HCT116 (cell line): ENCODE measurements around the gene THSD7A. TPM values are rescaled to one million over a fixed set of nuclear protein-coding genes. Genes with fewer than 3 reads are reported as not detected.

Experiments
- ATAC-seq: fragments of 200-7000 bp; cut with Tn5 transposase; 2 replicates; pipeline ENCODE4 v1.9.1; 2020; ENCODE audit warnings: mild to moderate bottlenecking, moderate library complexity
- BruUV-seq: library from RNA; stranded (reverse); fragments of 400-500 nt; replicated peaks from 2 replicates; lab custom pipeline; 2021; lab: Mats Ljungman, UMichigan
- CTCF ChIA-PET: fragments of 300-600 bp; sonication (Branson Sonifier 250); formaldehyde crosslinking; loops from one replicate; lab custom pipeline; 2021; ENCODE audit warnings: antibody characterized with exemption; lab: Charles Lee
- POLR2A ChIA-PET: fragments of 300-600, 350-600 bp; sonication (Branson Sonifier 250); formaldehyde crosslinking; loops from one replicate; lab custom pipeline; 2021; ENCODE audit warnings: antibody characterized with exemption; lab: Charles Lee
- RAD21 ChIA-PET, 2 experiments: fragments of 300-600 bp; sonication (Branson Sonifier 250); formaldehyde crosslinking; loops; one replicate each; lab custom pipeline; 2023; ENCODE audit warnings: low total read pairs in 2 of 2; ENCODE audit not compliant: uncharacterized antibody in 2 of 2, unreplicated experiment in 2 of 2, low non-redundant PET in 1 of 2; lab: Charles Lee
- DNase-seq: peaks from one replicate; pipeline ENCODE4 v3.0.0-alpha.2; 2010; ENCODE audit warnings: low read depth, low spot score
- H2AFZ ChIP-seq: fragments of 200-600 bp; shearing (Covaris generic), sonication (generic); 2 replicates; pipeline ENCODE4 v1.6.1; 2017; ENCODE audit warnings: low read depth, mixed run types, mixed read lengths, antibody characterized with exemption, low read length; ENCODE audit not compliant: poor library complexity, severe bottlenecking
- H3K27ac ChIP-seq: 2 replicates; pipeline ENCODE4 v1.5.1; 2012; ENCODE audit warnings: low read depth, low read length
- H3K27me3 ChIP-seq: fragments of 200-600 bp; sonication (generic); 2 replicates; pipeline ENCODE4 v1.6.1; 2016; ENCODE audit warnings: mixed run types, low read length, mixed read lengths; ENCODE audit not compliant: insufficient read depth
- H3K36me3 ChIP-seq, 2 experiments: fragments of 200-500 bp in 1 of 2; fragments of 200-600 bp in 1 of 2; sonication (Bioruptor generic) in 1 of 2; sonication (generic) in 1 of 2; 2 replicates each; pipeline versions ENCODE4 v1.5.1 to v1.6.1; 2014 to 2016; ENCODE audit warnings: low read length in 2 of 2, inconsistent platforms in 1 of 2, mixed read lengths in 1 of 2, mixed run types in 1 of 2; ENCODE audit not compliant: insufficient read depth in 2 of 2, control insufficient read depth in 1 of 2
- H3K4me1 ChIP-seq, 2 experiments: fragments of 200-600 bp in 1 of 2; sonication (generic) in 1 of 2; 2 replicates each; pipeline versions ENCODE4 v1.5.1 to v1.6.1; 2012 to 2017; ENCODE audit warnings: low read length in 2 of 2, inconsistent platforms in 1 of 2, mild to moderate bottlenecking in 1 of 2, mixed read lengths in 1 of 2, mixed run types in 1 of 2, moderate library complexity in 1 of 2; ENCODE audit not compliant: insufficient read depth in 2 of 2, control insufficient read depth in 1 of 2
- H3K4me2 ChIP-seq: fragments of 200-600 bp; sonication (generic); 2 replicates; pipeline ENCODE4 v1.6.1; 2017; ENCODE audit warnings: mixed run types, low read length, mixed read lengths
- H3K4me3 ChIP-seq, 2 experiments: fragments of 200-600 bp in 1 of 2; sonication (generic) in 1 of 2; replicated peaks in 1 of 2; 2 replicates each; pipeline ENCODE4 v1.5.1; 2011 to 2016; ENCODE audit warnings: low read length in 2 of 2, control low read depth in 1 of 2, low read depth in 1 of 2, mild to moderate bottlenecking in 1 of 2, mixed read lengths in 1 of 2, mixed run types in 1 of 2
- H3K79me2 ChIP-seq: fragments of 200-600 bp; sonication (generic); 2 replicates; pipeline ENCODE4 v1.6.1; 2017; ENCODE audit warnings: mild to moderate bottlenecking, mixed run types, low read length, moderate library complexity, mixed read lengths; ENCODE audit not compliant: insufficient read depth
- H3K9ac ChIP-seq: fragments of 200-600 bp; sonication (generic); 2 replicates; pipeline ENCODE4 v1.6.1; 2016; ENCODE audit warnings: low read length, mixed read lengths
- H3K9me2 ChIP-seq: fragments of 200-600 bp; sonication (generic), shearing (Covaris generic); 2 replicates; pipeline ENCODE4 v1.6.1; 2017; ENCODE audit warnings: mixed run types, mild to moderate bottlenecking, moderate library complexity; ENCODE audit not compliant: insufficient read depth
- H3K9me3 ChIP-seq, 2 experiments: fragments of 200-500 bp in 1 of 2; fragments of 200-600 bp in 1 of 2; sonication (Bioruptor generic) in 1 of 2; sonication (generic) in 1 of 2; 2 replicates each; pipeline ENCODE4 v1.6.1; 2014 to 2017; ENCODE audit warnings: low read length in 2 of 2, mixed read lengths in 2 of 2, inconsistent platforms in 1 of 2, low read depth in 1 of 2, mild to moderate bottlenecking in 1 of 2, mixed run types in 1 of 2, moderate library complexity in 1 of 2; ENCODE audit not compliant: control insufficient read depth in 1 of 2, insufficient read depth in 1 of 2
- H4K20me1 ChIP-seq: fragments of 200-600 bp; sonication (generic), shearing (Covaris generic); 2 replicates; pipeline ENCODE4 v1.6.1; 2017; ENCODE audit warnings: mixed run types, mild to moderate bottlenecking, moderate library complexity; ENCODE audit not compliant: insufficient read depth
- CEBPB ChIP-seq: IDR thresholded peaks from 2 replicates; pipeline ENCODE4 v1.6.1; 2012; ENCODE audit warnings: low read depth
- POLR2A ChIP-seq: IDR thresholded peaks from 2 replicates; pipeline ENCODE4 v1.7.0; 2011; ENCODE audit warnings: borderline replicate concordance; ENCODE audit not compliant: insufficient read depth, insufficient read length; ENCODE audit errors: extremely low read depth
- POLR2AphosphoS5 ChIP-seq: IDR thresholded peaks from 2 replicates; pipeline ENCODE4 v1.6.1; 2011; ENCODE audit warnings: mild to moderate bottlenecking, low read depth, low read length, moderate library complexity
- SP1 ChIP-seq: IDR thresholded peaks from 2 replicates; pipeline ENCODE4 v1.6.1; 2012; ENCODE audit warnings: low read depth
- TCF7L2 ChIP-seq: IDR thresholded peaks from 2 replicates; pipeline ENCODE4 v1.7.0; 2011; ENCODE audit warnings: borderline replicate concordance, inconsistent platforms; ENCODE audit not compliant: insufficient read depth, insufficient read length; ENCODE audit errors: extremely low read depth
- intact Hi-C: fragments of 100-400 bp; cut with micrococcal nuclease; formaldehyde crosslinking; loops from 2 replicates; pipeline ENCODE4 v1.10.0; 2022
- total RNA-seq: library from RNA; stranded (reverse); gene quantifications from one replicate; pipeline ENCODE4 v1.2.1, GENCODE V29; 2021; ENCODE audit not compliant: unreplicated experiment
- TF ChIP-seq, protein P1 (sequence below): IDR thresholded peaks from 2 replicates; pipeline ENCODE4 v1.6.1; 2012; ENCODE audit warnings: low read depth

Gene THSD7A
- total RNA-seq, 1 experiment from 2014 or later = 0.05 TPM

DNA sequence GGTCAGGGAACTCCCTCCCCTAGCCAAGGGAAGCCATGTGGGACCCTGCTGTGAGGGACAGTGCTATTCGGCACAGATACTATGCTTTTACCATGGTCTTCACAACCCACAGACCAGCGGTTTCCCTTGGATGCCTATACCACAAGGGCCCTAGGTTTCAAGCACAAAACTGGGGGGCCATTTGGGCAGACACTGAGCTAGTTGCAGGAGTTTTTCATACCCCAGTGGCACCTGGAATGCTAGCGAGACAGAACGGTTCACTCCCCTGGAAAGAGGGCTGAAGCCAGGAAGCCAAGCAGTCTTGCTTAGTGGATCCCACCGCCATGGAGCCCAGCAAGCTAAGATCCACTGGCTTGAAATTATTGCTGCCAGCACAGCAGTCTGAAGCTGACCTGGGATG lies 156.8 kb downstream of the THSD7A start (continued):
- TF ChIP-seq, protein P1, sequence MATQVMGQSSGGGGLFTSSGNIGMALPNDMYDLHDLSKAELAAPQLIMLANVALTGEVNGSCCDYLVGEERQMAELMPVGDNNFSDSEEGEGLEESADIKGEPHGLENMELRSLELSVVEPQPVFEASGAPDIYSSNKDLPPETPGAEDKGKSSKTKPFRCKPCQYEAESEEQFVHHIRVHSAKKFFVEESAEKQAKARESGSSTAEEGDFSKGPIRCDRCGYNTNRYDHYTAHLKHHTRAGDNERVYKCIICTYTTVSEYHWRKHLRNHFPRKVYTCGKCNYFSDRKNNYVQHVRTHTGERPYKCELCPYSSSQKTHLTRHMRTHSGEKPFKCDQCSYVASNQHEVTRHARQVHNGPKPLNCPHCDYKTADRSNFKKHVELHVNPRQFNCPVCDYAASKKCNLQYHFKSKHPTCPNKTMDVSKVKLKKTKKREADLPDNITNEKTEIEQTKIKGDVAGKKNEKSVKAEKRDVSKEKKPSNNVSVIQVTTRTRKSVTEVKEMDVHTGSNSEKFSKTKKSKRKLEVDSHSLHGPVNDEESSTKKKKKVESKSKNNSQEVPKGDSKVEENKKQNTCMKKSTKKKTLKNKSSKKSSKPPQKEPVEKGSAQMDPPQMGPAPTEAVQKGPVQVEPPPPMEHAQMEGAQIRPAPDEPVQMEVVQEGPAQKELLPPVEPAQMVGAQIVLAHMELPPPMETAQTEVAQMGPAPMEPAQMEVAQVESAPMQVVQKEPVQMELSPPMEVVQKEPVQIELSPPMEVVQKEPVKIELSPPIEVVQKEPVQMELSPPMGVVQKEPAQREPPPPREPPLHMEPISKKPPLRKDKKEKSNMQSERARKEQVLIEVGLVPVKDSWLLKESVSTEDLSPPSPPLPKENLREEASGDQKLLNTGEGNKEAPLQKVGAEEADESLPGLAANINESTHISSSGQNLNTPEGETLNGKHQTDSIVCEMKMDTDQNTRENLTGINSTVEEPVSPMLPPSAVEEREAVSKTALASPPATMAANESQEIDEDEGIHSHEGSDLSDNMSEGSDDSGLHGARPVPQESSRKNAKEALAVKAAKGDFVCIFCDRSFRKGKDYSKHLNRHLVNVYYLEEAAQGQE = no peak
- TF ChIP-seq POLR2A = no peak
- TF ChIP-seq CEBPB = no peak
- TF ChIP-seq POLR2AphosphoS5 = no peak
- no peak for TF ChIP-seq TCF7L2
- TF ChIP-seq, all 23 proteins: peak for 0

DNA sequence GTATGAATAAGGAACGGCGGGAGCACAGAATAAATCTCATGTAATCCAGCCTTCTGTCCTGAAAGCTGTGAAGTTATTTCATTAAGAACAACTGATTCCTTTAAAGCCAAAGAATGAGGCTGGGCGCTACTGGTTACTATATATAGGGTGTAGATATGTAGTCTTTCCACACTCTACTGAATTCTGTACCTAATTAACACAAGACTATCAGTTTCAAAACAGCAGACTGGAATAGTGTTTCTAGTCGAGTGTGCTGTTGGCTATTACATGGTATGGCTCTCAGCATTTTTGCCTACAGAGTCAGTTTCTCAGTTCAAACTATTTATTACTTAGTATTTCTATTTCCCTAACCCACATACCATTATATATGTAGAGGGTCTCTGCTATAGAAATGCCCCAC lies 163.3 kb downstream of the THSD7A start:
- intact Hi-C loops = no loop called here
- no peak overlapping the region for H3K27ac ChIP-seq
- no peak overlapping the region for H3K9ac ChIP-seq
- DNase-seq = no peak
- ChIA-PET CTCF (no interaction called here), POLR2A (no interaction called here), RAD21 (no interaction called here)
- no peaks in the 10 kb centered on the region for H4K20me1 ChIP-seq
- H3K9me3 ChIP-seq = no peaks in the 10 kb centered on the region
- no peak overlapping the region for H2AFZ ChIP-seq
- no peak for TF ChIP-seq SP1
- no peak for TF ChIP-seq CEBPB
- no peak for ATAC-seq
- H3K79me2 ChIP-seq = no peaks in the 10 kb centered on the region
- no peak overlapping the region for H3K4me3 ChIP-seq
- H3K4me1 ChIP-seq = no peaks in the 10 kb centered on the region
- BruUV-seq = no TSS peak
- H3K27me3 ChIP-seq = no peaks in the 10 kb centered on the region
- no peaks in the 10 kb centered on the region for H3K9me2 ChIP-seq
- H3K4me2 ChIP-seq = no peak overlapping the region
- H3K36me3 ChIP-seq = no peaks in the 10 kb centered on the region
